Activated CD4-positive, CD25-positive, alpha-beta regulatory T cell treated with anti-CD3 and anti-CD28 coated beads, Interleukin-2, amount 50 U/mL, for 24 hours (primary cell): ENCODE measurements around the gene CES2.
"Not testable (repeated sequence)": the region's sequence is repeated elsewhere in the genome, so short reads cannot be mapped to it uniquely, and the experiment has no call there.

Experiments
- ATAC-seq, 2 donors: fragments of 150-1000 bp; cut with Tn5 transposase; one replicate each; pipeline ENCODE4 v1.10.0; 2021; ENCODE audit warnings: mild to moderate bottlenecking in 1 of 2, moderate library complexity in 1 of 2

The CES2 gene

GRCh38 chr16:66935314-66936011, at the start of gene CES2:
Gene CES2 (plus strand): TSS chr16:66935516. CDS start chr16:66935636, 120 bp downstream.
- no peak for ATAC-seq

GRCh38 chr16:66886321-66886720, 49.0 kb upstream of the CES2 start:
- no peak for ATAC-seq

- no peak for ATAC-seq
These were observed 48.4 kb upstream of the CES2 start for GRCh38 chr16:66886914-66887313.

- ATAC-seq, result no peak
These were observed 46.4 kb upstream of the CES2 start for GRCh38 chr16:66888647-66889615.

- no peak for ATAC-seq
These were observed 45.7 kb upstream of the CES2 start for GRCh38 chr16:66889622-66890021.

GRCh38 chr16:66890799-66891198, 44.5 kb upstream of the CES2 start:
- no peak for ATAC-seq

GRCh38 chr16:66891360-66891759, 44.0 kb upstream of the CES2 start:
- no peak for ATAC-seq

- ATAC-seq, result no peak
These were observed 43.5 kb upstream of the CES2 start for GRCh38 chr16:66891797-66892196.

- ATAC-seq, result no peak
These were observed 41.3 kb upstream of the CES2 start for GRCh38 chr16:66894055-66894454.

- peak; percentile 80 to 81 for ATAC-seq
These were observed 40.2 kb upstream of the CES2 start for GRCh38 chr16:66894948-66895688.

GRCh38 chr16:66895689-66895979, 39.7 kb upstream of the CES2 start:
- ATAC-seq, result no peak

GRCh38 chr16:66895999-66896398, 39.3 kb upstream of the CES2 start:
- ATAC-seq, result no peak

- ATAC-seq, result not testable (repeated sequence)
These were observed 38.6 kb upstream of the CES2 start for GRCh38 chr16:66896682-66897081.

- ATAC-seq, result no peak
These were observed 37.1 kb upstream of the CES2 start for GRCh38 chr16:66898207-66898606.

GRCh38 chr16:66898933-66899309, 36.4 kb upstream of the CES2 start:
- ATAC-seq, result no peak

- ATAC-seq, result no peak
These were observed 35.9 kb upstream of the CES2 start for GRCh38 chr16:66899310-66899944.

- no peak for ATAC-seq
These were observed 35.2 kb upstream of the CES2 start for GRCh38 chr16:66899945-66900710.

GRCh38 chr16:66900721-66901441, 34.4 kb upstream of the CES2 start:
- ATAC-seq, result no peak

GRCh38 chr16:66901626-66902025, 33.7 kb upstream of the CES2 start:
- ATAC-seq, result no peak

GRCh38 chr16:66902648-66903543, 32.4 kb upstream of the CES2 start:
- ATAC-seq, result no peak
